ENCODE measurements around the gene LARP1.

DNA sequence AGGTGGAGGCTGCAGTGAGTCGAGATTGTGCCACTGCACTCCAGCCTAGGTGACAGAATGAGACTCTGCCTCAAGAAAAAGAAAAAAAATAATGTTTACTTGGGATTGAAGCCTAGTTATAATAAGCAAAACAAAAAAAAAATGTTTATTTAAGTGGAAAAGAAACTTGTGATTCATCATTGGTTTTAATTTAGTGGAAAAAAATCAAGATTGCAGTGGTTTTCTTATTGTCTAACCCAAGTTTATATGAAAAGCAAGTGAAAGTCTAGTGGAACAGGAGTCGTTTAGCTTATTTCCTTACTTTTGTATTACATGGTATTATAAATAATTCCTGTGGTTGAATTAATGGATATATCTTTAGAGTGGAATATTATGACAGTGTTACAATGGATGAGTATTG lies 111.7 kb downstream of the LARP1 start:
- TF ChIP-seq, protein P1, sequence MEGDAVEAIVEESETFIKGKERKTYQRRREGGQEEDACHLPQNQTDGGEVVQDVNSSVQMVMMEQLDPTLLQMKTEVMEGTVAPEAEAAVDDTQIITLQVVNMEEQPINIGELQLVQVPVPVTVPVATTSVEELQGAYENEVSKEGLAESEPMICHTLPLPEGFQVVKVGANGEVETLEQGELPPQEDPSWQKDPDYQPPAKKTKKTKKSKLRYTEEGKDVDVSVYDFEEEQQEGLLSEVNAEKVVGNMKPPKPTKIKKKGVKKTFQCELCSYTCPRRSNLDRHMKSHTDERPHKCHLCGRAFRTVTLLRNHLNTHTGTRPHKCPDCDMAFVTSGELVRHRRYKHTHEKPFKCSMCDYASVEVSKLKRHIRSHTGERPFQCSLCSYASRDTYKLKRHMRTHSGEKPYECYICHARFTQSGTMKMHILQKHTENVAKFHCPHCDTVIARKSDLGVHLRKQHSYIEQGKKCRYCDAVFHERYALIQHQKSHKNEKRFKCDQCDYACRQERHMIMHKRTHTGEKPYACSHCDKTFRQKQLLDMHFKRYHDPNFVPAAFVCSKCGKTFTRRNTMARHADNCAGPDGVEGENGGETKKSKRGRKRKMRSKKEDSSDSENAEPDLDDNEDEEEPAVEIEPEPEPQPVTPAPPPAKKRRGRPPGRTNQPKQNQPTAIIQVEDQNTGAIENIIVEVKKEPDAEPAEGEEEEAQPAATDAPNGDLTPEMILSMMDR (IDR thresholded peaks at IDR 0.05; ENCODE audit: low read depth, low read length, poor library complexity, severe bottlenecking) = no peak
- no peak for TF ChIP-seq EZH2phosphoT487 (IDR thresholded peaks at IDR 0.05; ENCODE audit: borderline replicate concordance, low read length)
